KMS-11 (cell line): ENCODE results near the gene IL4.

ENCODE experiments used
- H2AFZ ChIP-seq: fragments of 200-600 bp; sonication (generic); 2 replicates; pipeline ENCODE4 v1.6.1; 2016; ENCODE audit warnings: antibody characterized with exemption, mixed run types, low read depth
- H3K27ac ChIP-seq: fragments of 200-600 bp; sonication (generic); 2 replicates; pipeline ENCODE4 v1.6.1; 2016; ENCODE audit warnings: mild to moderate bottlenecking, mixed run types
- H3K27me3 ChIP-seq: fragments of 200-600 bp; sonication (generic); 2 replicates; pipeline ENCODE4 v1.6.1; 2017; ENCODE audit warnings: mild to moderate bottlenecking, low read depth, mixed run types, moderate library complexity; ENCODE audit not compliant: insufficient read depth
- H3K36me3 ChIP-seq: fragments of 200-600 bp; sonication (generic); 2 replicates; pipeline ENCODE4 v1.6.1; 2017; ENCODE audit warnings: mild to moderate bottlenecking, mixed run types; ENCODE audit not compliant: insufficient read depth
- H3K4me1 ChIP-seq: fragments of 200-600 bp; sonication (generic); 2 replicates; pipeline ENCODE4 v1.6.1; 2016; ENCODE audit warnings: mild to moderate bottlenecking, low read depth, mixed run types; ENCODE audit not compliant: poor library complexity, severe bottlenecking
- H3K4me2 ChIP-seq: fragments of 200-600 bp; sonication (generic); 2 replicates; pipeline ENCODE4 v1.7.0; 2016; ENCODE audit warnings: mild to moderate bottlenecking, mixed run types
- H3K4me3 ChIP-seq: fragments of 200-600 bp; sonication (generic); IDR thresholded peaks from 2 replicates; pipeline ENCODE4 v1.6.1; 2017; ENCODE audit warnings: low read depth, low read length, mixed read lengths; ENCODE audit not compliant: insufficient read depth
- H3K79me2 ChIP-seq: fragments of 200-600 bp; sonication (generic); 2 replicates; pipeline ENCODE4 v1.6.1; 2016; ENCODE audit warnings: low read depth, mixed run types; ENCODE audit not compliant: insufficient read depth
- H3K9ac ChIP-seq: fragments of 200-600 bp; sonication (generic); 2 replicates; pipeline ENCODE4 v1.6.1; 2016; ENCODE audit warnings: mild to moderate bottlenecking, mixed run types
- H4K20me1 ChIP-seq: fragments of 200-600 bp; sonication (generic); 2 replicates; pipeline ENCODE4 v1.6.1; 2016; ENCODE audit warnings: mild to moderate bottlenecking, mixed run types; ENCODE audit not compliant: insufficient read depth
- TF ChIP-seq, protein P1 (sequence below): fragments of 200-600 bp; sonication (generic); conservative IDR thresholded peaks from 2 replicates; pipeline ENCODE4 v1.6.1; 2017; ENCODE audit warnings: low read depth, mild to moderate bottlenecking, antibody characterized with exemption, low read length, moderate library complexity, mixed read lengths

IL4 gene

DNA sequence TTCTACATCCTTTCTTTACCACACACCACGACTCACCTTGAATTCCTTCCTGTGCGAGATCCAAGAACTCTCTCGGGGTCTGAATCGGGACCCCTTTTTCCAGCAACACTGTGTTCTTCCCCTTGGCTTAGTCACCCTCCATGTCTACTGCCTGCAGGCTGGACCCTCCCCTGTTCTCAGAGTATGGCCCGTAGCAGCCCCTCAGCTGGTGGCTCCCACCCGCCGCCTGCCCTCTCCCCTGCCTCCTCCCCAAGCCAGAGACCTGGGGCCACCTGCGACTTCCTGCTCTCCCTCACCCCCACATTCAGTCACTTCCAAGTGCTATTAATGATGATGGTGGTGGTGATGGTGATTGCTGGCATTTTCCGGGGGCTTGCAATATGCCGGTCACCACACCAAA, 6.5 kb upstream of the IL4 start:
- Histone ChIP-seq H3K4me2 (no peak overlapping the region), H3K4me1 (peaks cover 12% of the 10 kb centered on the region), H3K27me3 (no peaks in the 10 kb centered on the region), H3K79me2 (no peaks in the 10 kb centered on the region), H4K20me1 (no peaks in the 10 kb centered on the region), H3K27ac (no peak overlapping the region), H3K4me3 (no peak overlapping the region), H3K9ac (no peak overlapping the region), H3K36me3 (no peaks in the 10 kb centered on the region), H2AFZ (no peak overlapping the region)
- TF ChIP-seq, protein P1, sequence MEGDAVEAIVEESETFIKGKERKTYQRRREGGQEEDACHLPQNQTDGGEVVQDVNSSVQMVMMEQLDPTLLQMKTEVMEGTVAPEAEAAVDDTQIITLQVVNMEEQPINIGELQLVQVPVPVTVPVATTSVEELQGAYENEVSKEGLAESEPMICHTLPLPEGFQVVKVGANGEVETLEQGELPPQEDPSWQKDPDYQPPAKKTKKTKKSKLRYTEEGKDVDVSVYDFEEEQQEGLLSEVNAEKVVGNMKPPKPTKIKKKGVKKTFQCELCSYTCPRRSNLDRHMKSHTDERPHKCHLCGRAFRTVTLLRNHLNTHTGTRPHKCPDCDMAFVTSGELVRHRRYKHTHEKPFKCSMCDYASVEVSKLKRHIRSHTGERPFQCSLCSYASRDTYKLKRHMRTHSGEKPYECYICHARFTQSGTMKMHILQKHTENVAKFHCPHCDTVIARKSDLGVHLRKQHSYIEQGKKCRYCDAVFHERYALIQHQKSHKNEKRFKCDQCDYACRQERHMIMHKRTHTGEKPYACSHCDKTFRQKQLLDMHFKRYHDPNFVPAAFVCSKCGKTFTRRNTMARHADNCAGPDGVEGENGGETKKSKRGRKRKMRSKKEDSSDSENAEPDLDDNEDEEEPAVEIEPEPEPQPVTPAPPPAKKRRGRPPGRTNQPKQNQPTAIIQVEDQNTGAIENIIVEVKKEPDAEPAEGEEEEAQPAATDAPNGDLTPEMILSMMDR, result no peak

DNA sequence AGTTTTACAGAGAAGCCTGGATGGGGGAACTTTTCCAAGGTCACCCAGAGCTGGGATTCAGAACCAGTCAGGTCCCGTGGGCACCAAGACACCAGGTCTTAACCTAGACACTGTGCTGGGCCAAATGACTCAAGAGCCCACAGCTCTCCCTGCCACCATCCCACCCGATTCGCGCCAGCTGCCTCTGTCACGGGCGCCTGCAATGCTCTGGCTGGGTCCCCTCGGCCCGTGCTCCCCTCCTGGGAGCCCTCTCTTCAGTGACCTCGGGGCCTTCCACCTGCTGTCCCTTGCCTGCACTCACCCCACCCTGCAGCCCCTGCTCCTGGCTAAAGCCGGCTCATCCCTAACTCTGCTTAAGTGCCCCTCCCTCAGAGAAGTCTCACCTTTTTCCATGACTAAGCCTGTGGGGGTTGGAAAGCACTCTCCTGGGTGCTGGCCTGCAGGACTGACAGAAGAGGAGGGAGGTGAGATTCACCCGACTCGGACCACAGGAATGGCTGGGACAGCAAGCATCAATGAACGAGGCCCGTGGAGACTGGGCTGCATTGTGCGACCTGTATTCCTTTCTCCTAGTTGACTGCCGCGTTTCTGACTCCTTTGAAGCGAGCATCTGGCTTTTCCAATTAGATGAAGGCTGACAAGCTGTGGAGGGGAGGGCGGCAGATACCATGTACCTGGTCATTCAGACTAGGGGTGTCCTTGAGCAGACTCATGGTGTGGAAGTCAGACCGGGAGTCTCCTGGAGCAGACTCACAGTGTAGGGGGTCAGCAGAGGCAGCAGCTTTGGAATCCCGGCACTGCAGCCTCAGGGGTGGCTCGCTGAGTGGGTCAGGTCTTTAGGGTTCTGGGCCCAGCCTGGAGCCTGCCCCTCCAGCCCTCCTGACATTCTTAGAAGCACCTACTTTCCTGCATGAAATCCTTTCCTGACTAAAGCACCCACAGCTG, 5.8 kb upstream of the IL4 start:
- TF ChIP-seq, protein P1, result no peak
- Histone ChIP-seq H3K4me3 (no peak overlapping the region), H4K20me1 (no peaks in the 10 kb centered on the region), H3K4me1 (peaks cover 9% of the 10 kb centered on the region), H3K4me2 (no peak overlapping the region), H3K9ac (no peak overlapping the region), H2AFZ (no peak overlapping the region), H3K79me2 (no peaks in the 10 kb centered on the region), H3K27me3 (no peaks in the 10 kb centered on the region), H3K36me3 (no peaks in the 10 kb centered on the region), H3K27ac (no peak overlapping the region)

DNA sequence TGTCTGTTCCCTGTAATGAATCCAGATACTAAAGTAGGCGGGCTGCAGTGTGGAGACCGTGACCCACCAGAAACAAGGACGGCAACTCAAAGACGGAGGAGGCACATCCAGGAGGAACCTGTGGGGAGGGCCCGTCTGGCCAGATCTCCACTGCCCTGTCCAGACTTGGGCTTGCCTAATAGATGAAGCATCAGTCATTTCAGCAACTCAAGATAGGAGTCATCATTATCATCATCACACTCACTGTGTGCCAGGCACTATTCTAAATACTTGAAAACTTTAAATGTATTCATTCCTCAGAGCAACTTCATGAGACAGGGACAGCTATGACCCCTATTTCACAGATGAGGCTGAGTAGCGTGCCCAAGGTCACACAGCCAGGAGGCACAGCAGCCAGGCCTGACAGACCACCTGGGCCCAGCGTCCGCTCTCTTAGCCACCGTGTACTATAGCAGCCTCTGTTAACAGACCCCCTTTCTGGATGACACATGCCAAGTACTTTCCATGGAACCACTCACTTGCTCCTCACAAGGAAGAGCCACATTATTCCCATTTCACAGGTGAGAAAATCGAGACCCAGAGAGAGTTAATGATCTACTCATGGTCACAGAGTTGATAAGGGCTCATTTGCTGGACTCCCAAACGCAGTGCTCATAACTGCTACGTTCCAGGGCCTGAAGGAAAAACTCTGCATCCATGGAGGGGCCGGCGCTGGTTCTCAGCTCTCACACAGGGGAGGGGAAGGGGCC, 4.9 kb upstream of the IL4 start:
- no peaks in the 10 kb centered on the region for H3K27me3 ChIP-seq
- no peaks in the 10 kb centered on the region for H3K79me2 ChIP-seq
- H3K4me2 ChIP-seq, result no peak overlapping the region
- H3K4me1 ChIP-seq, result peaks cover 2% of the 10 kb centered on the region
- no peaks in the 10 kb centered on the region for H3K36me3 ChIP-seq
- no peak overlapping the region for H3K27ac ChIP-seq
- H2AFZ ChIP-seq, result no peak overlapping the region
- no peak overlapping the region for H3K9ac ChIP-seq
- TF ChIP-seq, protein P1, result no peak
- H3K4me3 ChIP-seq, result no peak overlapping the region
- H4K20me1 ChIP-seq, result no peaks in the 10 kb centered on the region

DNA sequence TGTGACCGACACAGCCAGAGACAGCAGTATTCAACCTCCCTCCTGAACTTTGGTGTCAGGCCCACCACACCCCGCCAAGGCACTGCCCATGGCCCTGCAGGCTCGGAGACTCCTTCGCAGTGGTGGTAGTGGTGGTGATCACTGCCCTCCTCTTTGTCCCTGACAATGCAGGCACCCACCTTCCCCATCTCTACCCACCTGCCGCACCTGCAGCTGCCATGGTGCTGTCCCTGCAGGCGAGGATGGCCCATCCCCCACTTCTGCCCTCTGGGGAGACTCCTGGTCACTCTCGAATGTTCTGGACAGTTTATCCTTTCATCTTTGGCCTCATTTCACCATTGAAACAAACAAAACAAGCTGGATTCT, 4.4 kb upstream of the IL4 start:
- Histone ChIP-seq H3K36me3 (no peaks in the 10 kb centered on the region), H3K79me2 (no peaks in the 10 kb centered on the region), H3K27ac (no peak overlapping the region), H3K4me1 (no peaks in the 10 kb centered on the region), H3K4me3 (no peak overlapping the region), H4K20me1 (no peaks in the 10 kb centered on the region), H3K27me3 (no peaks in the 10 kb centered on the region), H3K9ac (no peak overlapping the region), H3K4me2 (no peak overlapping the region), H2AFZ (no peak overlapping the region)
- TF ChIP-seq, protein P1, result no peak
